A549 (cell line): ENCODE data around the gene FANCC. TPM values are rescaled to one million over a fixed set of nuclear protein-coding genes. Genes with fewer than 3 reads are reported as not detected.

Source experiments
- ATAC-seq, 2 experiments: fragments of 200-7000 bp in 1 of 2; fragments of >200 bp in 1 of 2; cut with Nextera tagmentation in 1 of 2; cut with Tn5 transposase in 1 of 2; 3 replicates each; pipeline versions ENCODE4 v1.8.0 to v1.9.1; 2018 to 2020; ENCODE audit warnings: mild to moderate bottlenecking in 1 of 2, moderate library complexity in 1 of 2
- CTCF ChIA-PET: fragments of 300-600 bp; sonication (Branson Sonifier 250); formaldehyde crosslinking; extraction: SDS; loops from one replicate; lab custom pipeline; 2021; ENCODE audit warnings: antibody characterized with exemption, inconsistent platforms; lab: Yijun Ruan, JAX
- POLR2A ChIA-PET: fragments of 350-600 bp; formaldehyde crosslinking; extraction: SDS; loops from one replicate; lab custom pipeline; 2021; ENCODE audit warnings: antibody characterized with exemption, inconsistent platforms; lab: Yijun Ruan, JAX
- DNase-seq, 2 experiments: peaks; one replicate each; pipeline versions ENCODE4 v3.0.0 to v3.0.0-alpha.2; 2011 to 2016; ENCODE audit warnings: low read depth in 1 of 2, low spot score in 1 of 2
- FAIRE-seq: peaks from 2 replicates; lab custom pipeline; 2011; peaks lifted over from hg19 to GRCh38; lab: Jason Lieb, UNC
- H3K27ac ChIP-seq, 2 experiments: fragments of >200 bp; sonication (Bioruptor Twin); formaldehyde crosslinking; 3 replicates each; pipeline ENCODE4 v1.5.1; 2016 to 2017
- H3K4me1 ChIP-seq: fragments of >200 bp; sonication (Bioruptor Twin); formaldehyde crosslinking; 3 replicates; pipeline ENCODE4 v1.6.1; 2016
- H3K4me2 ChIP-seq: fragments of >200 bp; sonication (Bioruptor Twin); formaldehyde crosslinking; 3 replicates; pipeline ENCODE4 v1.6.1; 2016
- H3K4me3 ChIP-seq: fragments of >200 bp; sonication (Bioruptor Twin); formaldehyde crosslinking; 3 replicates; pipeline ENCODE4 v1.5.1; 2016
- H3K9me3 ChIP-seq: fragments of >200 bp; sonication (Bioruptor Twin); formaldehyde crosslinking; 3 replicates; pipeline ENCODE4 v1.6.1; 2016
- ATOH8 ChIP-seq: fragments of 250-450 bp; sonication (Bioruptor Pico); IDR thresholded peaks from 2 replicates; pipeline ENCODE4 v1.5.0; 2020; ENCODE audit warnings: low read depth, mild to moderate bottlenecking, moderate library complexity
- BCL3 ChIP-seq: fragments of >200 bp; sonication (Bioruptor Twin); formaldehyde crosslinking; IDR thresholded peaks from 3 replicates; pipeline ENCODE4 v1.6.1; 2016
- CBX8 ChIP-seq: fragments of 200-600 bp; sonication (generic); IDR thresholded peaks from 2 replicates; pipeline ENCODE4 v1.6.1; 2016
- CHD2 ChIP-seq: fragments of 150-350 bp; IDR thresholded peaks from 2 replicates; pipeline ENCODE4 v1.6.1; 2014; ENCODE audit warnings: low read length; ENCODE audit not compliant: partially characterized antibody
- FOSB ChIP-seq: fragments of 250-450 bp; sonication (Bioruptor Pico); IDR thresholded peaks from 2 replicates; pipeline ENCODE4 v1.5.0; 2020; ENCODE audit warnings: mild to moderate bottlenecking, moderate library complexity
- HMGXB4 ChIP-seq: fragments of 250-450 bp; sonication (Bioruptor Pico); IDR thresholded peaks from 2 replicates; pipeline ENCODE4 v1.5.0; 2021; ENCODE audit warnings: mild to moderate bottlenecking, moderate library complexity, borderline replicate concordance
- HOXB13 ChIP-seq: fragments of 250-450 bp; sonication (Bioruptor Pico); IDR thresholded peaks from 2 replicates; pipeline ENCODE4 v1.5.0; 2020; ENCODE audit warnings: low read depth, mild to moderate bottlenecking, moderate library complexity
- HOXB5 ChIP-seq: fragments of 250-450 bp; sonication (Bioruptor Pico); IDR thresholded peaks from 2 replicates; pipeline ENCODE4 v1.5.0; 2020; ENCODE audit warnings: mild to moderate bottlenecking, moderate library complexity
- JUN ChIP-seq, 2 experiments: fragments of >200 bp; sonication (Bioruptor Twin); formaldehyde crosslinking; IDR thresholded peaks; 2 replicates in 1 of 2; 3 replicates in 1 of 2; pipeline ENCODE4 v1.6.1; 2016 to 2017
- JUNB ChIP-seq: fragments of >200 bp; sonication (Bioruptor Twin); formaldehyde crosslinking; IDR thresholded peaks from 2 replicates; pipeline ENCODE4 v1.6.1; 2016
- MYC ChIP-seq: IDR thresholded peaks from 2 replicates; pipeline ENCODE4 v1.6.1; 2012; ENCODE audit warnings: mild to moderate bottlenecking, inconsistent platforms, low read length, improper control_type of control experiment, borderline replicate concordance
- NFE2L2 ChIP-seq: fragments of 150-350 bp; conservative IDR thresholded peaks from 2 replicates; pipeline ENCODE4 v1.6.1; 2014; ENCODE audit warnings: low read length
- NPAS2 ChIP-seq: fragments of 250-450 bp; sonication (Bioruptor Pico); IDR thresholded peaks from 2 replicates; pipeline ENCODE4 v1.8.0; 2022; ENCODE audit warnings: mild to moderate bottlenecking, moderate library complexity, borderline replicate concordance
- POLR2A ChIP-seq: IDR thresholded peaks from 2 replicates; pipeline ENCODE4 v1.6.1; 2012; ENCODE audit warnings: mild to moderate bottlenecking, low read length
- POLR2AphosphoS2 ChIP-seq: conservative IDR thresholded peaks from 2 replicates; pipeline ENCODE4 v1.6.1; 2012; ENCODE audit warnings: low read length, improper control_type of control experiment, inconsistent platforms
- TFCP2L1 ChIP-seq: fragments of 250-450 bp; sonication (Bioruptor Pico); IDR thresholded peaks from 2 replicates; pipeline ENCODE4 v1.5.0; 2021; ENCODE audit warnings: mild to moderate bottlenecking
- ZFP36 ChIP-seq: fragments of 450-650 bp; IDR thresholded peaks from 2 replicates; pipeline ENCODE4 v1.6.1; 2014; ENCODE audit warnings: borderline replicate concordance; ENCODE audit not compliant: partially characterized antibody
- WGBS: methylation state at CpG from one replicate; pipeline ENCODE4 v1.1.6; 2017; ENCODE audit errors: missing lambda C conversion rate; 5-methylcytosine and 5-hydroxymethylcytosine counted together
- polyA plus RNA-seq, 4 experiments: library from polyadenylated mRNA; depleted of rRNA in 3 of 4; stranded (reverse); fragments of >200 nt; fragmentation: RNase III in 1 of 4; extraction: RNeasy Plus Mini Kit Qiagen cat#74134 plus additional on column Dnase treatment in 1 of 4; gene quantifications; 2 replicates in 3 of 4; 3 replicates in 1 of 4; pipeline ENCODE4 v1.2.3, GENCODE V29; 2011 to 2017

The FANCC gene
- polyA plus RNA-seq, 2 of the 4 experiments (the other 2 are of a cell fraction): 13.5 to 24.9 TPM

DNA sequence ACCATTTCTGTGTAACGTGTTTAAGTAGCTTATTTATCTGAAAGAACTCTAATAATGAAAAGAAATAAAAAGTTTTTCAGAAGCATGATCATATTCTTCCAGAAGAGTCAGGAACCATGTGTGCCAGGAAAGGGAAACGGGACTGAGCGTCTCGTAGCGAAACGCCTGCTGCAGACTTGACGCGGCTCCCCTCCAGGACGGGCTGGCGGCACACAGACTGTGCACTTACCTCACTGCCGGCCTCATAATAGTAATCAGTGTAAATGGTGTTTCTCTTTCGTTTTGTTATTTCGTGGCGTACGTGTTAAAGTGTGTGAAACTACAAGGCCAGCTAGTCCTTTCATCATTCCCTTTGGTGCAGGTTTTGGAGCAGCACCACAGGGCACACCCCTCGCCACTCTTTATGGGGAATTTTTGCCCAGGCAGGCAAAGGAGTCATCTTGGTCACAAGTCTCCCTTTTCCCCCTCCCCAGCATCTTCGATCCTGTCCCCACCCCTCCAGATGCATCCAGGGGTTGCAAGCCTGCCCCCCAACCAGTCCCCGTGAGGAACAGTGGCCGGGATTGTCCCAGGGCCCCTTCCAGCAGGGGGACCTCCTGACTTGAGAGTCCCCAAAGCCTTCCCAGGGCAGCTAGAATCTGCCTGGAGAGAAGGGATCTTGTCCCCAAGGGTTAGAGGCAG is 233.1 kb downstream of the FANCC start:
- peaks cover 93% of the 10 kb centered on the region for H3K4me1 ChIP-seq
- no peak for ATAC-seq

GRCh38 chr9:95083086-95083768 is 234.3 kb downstream of the FANCC start:
- no peak overlapping the region for H3K4me3 ChIP-seq
- CTCF ChIA-PET: interaction anchor here (1.1 to 1.4 kb wide), 6 partner anchors 45 to 415 kb away, joined by 3 to 4 read pairs (median 3); no protein-coding TSS in a partner anchor
- no peak overlapping the region for H3K27ac ChIP-seq
- WGBS: 89% methylated on average over 29 of the region's 39 CpGs
- no peak for FAIRE-seq
- peak; percentile 2 to 3; a peak in 3 of 6 replicates for ATAC-seq
- H3K4me2 ChIP-seq: no peak overlapping the region
- POLR2A ChIA-PET: no interaction called here
- peaks cover 93% of the 10 kb centered on the region for H3K4me1 ChIP-seq
- H3K9me3 ChIP-seq: no peaks in the 10 kb centered on the region
- no peak for DNase-seq
- TF ChIP-seq JUN (IDR thresholded peaks at IDR 0.05) (peak in 1 of 2 experiments; percentile 17; a peak in 1 of 5 replicates), JUNB (no peak), POLR2AphosphoS2 (peak; percentile 26; the same call in 1 of the 2 replicates)

More for the DNA sequence above, 233.1 kb downstream of the FANCC start:
- Histone ChIP-seq H3K27ac (peak overlapping the region in 1 of 2 experiments; percentile 41; a peak in 2 of 6 replicates), H3K4me2 (no peak overlapping the region), H3K9me3 (no peaks in the 10 kb centered on the region)
- WGBS: 91% methylated on average over 19 of the region's 19 CpGs
- DNase-seq: no peak
- 0 out of 5 replicates have a peak, but pooled peaks of 1 of the 2 experiments have one; percentile 13 for TF ChIP-seq JUN (IDR thresholded peaks at IDR 0.05)
- no peak for TF ChIP-seq ZFP36
- TF ChIP-seq HOXB13 (CRISPR knock-in tag): no peak
- no peak for TF ChIP-seq FOSB
- no peak for TF ChIP-seq BCL3
- TF ChIP-seq CHD2: no peak
- no peak for TF ChIP-seq HOXB5
- no peak for TF ChIP-seq POLR2A
- no peak for TF ChIP-seq MYC
- no peak for TF ChIP-seq TFCP2L1
- TF ChIP-seq POLR2AphosphoS2: 0 out of 2 replicates have a peak, but pooled peaks have one; percentile 20
- TF ChIP-seq HMGXB4 (CRISPR knock-in tag): no peak
- TF ChIP-seq ATOH8 (CRISPR knock-in tag): no peak
- no peak for TF ChIP-seq NFE2L2
- no peak for TF ChIP-seq NPAS2 (CRISPR knock-in tag)
- TF ChIP-seq CBX8: no peak
- TF ChIP-seq, all 56 proteins: peak for 2
- peak; percentile 39 for FAIRE-seq
- no peak overlapping the region for H3K4me3 ChIP-seq
- CTCF ChIA-PET: interaction anchor here (1.1 to 1.4 kb wide), 6 partner anchors 12 to 403 kb away, joined by 3 to 5 read pairs (median 4); no protein-coding TSS in a partner anchor
- POLR2A ChIA-PET: interaction anchor here (0.6 kb wide), 1 partner anchor 124 kb away, joined by 4 read pairs; no protein-coding TSS in a partner anchor
